HG03520 (cell line): ENCODE data around the gene CASP14.
"Not testable (repeated sequence)": the region's sequence is repeated elsewhere in the genome, so short reads cannot be mapped to it uniquely, and the experiment has no call there.

Experiments used
- ATAC-seq: cut with Tn5 transposase; IDR thresholded peaks from one replicate; pipeline ENCODE4 v1.9.1; 2021; ENCODE audit warnings: mild to moderate bottlenecking, moderate library complexity; ENCODE audit not compliant: unreplicated experiment

The CASP14 gene

DNA sequence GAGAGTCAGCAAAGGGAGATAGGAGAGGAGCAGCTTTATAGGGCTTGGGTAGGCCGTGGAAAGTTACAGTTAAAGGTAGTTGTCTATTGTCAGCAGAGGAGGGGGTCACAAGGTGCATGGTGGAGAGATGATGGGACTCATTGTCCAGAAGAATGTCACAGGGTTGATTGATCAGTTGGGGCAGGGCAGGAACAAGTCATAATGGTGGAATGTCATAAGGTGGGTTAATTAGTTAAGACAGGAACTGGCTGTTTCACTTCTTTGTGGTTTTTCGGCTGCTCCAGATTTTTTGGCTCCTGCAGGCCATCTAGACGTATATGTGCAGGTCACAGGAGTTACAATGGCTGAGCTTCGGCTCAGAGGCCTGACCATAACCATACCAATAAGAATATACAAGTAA, 21.1 kb downstream of the CASP14 start:
- ATAC-seq = not testable (repeated sequence)

GRCh38 chr19:15072930-15073647, 23.8 kb downstream of the CASP14 start:
- ATAC-seq = no peak

DNA sequence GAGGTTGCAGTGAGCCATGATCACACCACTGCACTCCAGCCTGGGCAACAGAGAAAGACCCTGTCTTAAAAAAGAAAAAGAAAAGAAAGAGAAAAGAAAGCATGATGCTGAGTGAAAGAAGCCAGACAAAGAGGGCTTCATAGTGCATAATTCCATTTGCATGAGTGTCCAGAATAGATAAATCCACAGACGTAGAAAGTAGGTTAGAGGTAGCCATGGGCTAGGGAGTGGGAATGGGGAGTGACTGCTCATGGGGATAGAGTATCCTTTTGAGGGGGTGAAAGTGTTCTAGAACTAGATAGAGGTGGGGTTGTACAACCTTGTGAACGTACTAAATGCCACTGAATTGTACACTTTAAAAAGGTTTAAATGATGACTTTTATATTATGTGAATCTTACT, 25.1 kb downstream of the CASP14 start:
- no peak for ATAC-seq

DNA sequence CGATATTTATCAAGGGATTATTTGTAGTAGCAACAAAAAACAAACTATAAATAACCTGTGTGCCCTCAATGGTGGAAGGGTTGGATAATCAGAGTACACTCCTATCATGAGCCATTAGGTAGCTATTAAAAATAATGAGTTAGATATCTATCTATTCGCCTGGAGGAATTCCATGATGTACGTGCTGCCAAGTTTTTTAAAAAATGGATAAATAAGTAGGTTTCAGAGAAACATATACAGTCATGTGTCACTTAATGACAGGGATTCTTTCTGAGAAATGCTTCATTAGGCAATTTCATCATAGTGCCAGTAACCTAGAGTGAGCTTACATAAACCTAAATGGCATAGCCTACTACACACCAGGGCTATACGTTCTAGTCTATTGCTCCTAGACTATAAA, 26.5 kb downstream of the CASP14 start:
- no peak for ATAC-seq

- ATAC-seq = not testable (repeated sequence)
These were observed 30.7 kb downstream of the CASP14 start for GRCh38 chr19:15080002-15080401.

GRCh38 chr19:15081911-15082310, 32.6 kb downstream of the CASP14 start, which contains the start of gene OR1I1:
Gene OR1I1 (plus strand): TSS chr19:15082211. CDS start chr19:15087066, 4,855 bp downstream.
- ATAC-seq = no peak

- ATAC-seq = no peak
These were observed 37.9 kb downstream of the CASP14 start for GRCh38 chr19:15087182-15087581.

- ATAC-seq = no peak
These were observed 42.9 kb downstream of the CASP14 start for GRCh38 chr19:15091918-15092753.

- no peak for ATAC-seq
These were observed 43.7 kb downstream of the CASP14 start for GRCh38 chr19:15093001-15093400.

DNA sequence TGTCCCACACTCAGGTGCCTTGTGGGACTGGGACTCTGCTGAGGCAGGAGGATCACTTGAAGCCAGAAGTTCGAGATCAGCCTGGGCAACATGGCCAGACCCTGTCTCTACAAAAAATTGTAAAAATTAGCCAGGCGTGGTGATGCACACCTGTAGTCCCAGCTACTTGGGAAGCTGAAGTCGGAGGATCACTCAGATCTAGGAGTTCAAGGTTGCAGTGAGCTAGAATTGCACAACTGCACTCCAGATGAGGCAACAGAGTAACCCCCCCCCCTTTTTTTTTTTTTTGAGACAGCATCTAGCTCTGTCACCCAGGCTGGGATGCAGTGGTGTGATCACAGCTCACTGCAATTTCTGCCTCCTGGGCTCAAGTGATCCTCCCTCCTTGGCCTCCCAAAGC, 46.9 kb downstream of the CASP14 start:
- no peak for ATAC-seq

DNA sequence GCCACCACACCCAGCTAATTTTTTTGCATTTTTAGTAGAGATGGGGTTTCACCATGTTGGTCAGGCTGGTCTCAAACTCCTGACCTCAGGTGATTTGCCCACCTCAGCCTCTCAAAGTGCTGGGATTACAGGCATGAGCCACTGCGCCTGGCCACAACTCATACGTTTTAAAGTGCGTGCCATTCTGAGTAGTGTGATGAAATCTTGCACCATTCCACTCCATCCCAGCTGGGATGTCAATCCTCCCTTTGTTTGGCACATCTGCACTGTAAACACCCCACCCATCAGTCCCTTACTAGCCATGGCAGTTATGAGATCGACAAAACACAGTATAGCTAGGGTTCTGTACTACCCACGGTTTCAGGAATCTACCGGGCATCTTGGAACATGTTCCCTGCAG, 48.7 kb downstream of the CASP14 start:
- not testable (repeated sequence) for ATAC-seq

DNA sequence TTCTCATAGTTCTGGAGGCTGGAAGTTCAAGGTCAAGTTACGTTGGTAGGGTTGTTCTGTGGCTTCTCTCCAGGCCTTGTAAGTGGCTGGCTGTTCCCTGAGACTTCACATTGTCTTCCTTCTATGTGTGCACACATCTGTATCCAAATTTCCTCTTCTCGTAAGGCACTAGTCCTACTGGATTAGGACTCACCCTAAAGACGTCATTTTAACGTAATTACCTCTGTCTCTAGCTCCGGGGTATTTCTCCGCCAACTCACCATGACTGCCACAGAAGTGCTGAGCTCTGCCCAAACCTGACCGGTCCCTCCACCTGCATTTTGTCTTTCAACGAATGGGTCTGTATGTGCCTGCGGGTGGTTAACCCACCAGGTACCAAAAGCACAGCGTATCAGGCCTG, 49.2 kb downstream of the CASP14 start:
- no peak for ATAC-seq

- no peak for ATAC-seq
These were observed 49.8 kb downstream of the CASP14 start for GRCh38 chr19:15099017-15099582.

DNA sequence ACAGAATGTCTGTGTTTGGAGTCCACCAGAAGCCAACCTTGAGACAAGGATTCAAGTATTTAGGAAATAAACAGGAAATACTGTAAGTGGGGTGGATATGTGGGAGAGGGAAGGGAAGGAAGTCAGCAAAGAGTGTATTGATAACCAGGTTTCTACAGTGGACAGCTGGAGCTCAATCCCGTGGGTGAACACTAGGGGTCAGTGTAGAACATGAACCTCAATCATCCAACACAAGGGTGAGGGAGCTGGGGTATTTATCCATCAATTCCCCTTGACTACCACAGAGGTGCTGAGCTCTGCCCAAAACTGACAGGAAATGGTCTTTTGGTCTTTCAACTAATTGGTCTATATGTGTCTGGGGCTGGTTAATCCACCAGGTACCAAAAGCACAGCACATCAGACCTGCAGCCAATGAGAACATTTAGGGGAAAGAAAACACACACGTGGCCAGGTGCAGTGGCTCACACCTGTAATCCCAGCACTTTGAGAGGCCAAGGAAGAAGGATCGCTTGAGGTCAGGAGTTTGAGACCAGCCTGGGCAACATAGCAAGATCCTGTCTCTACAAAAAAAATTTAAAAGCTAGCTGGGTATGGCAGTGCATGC, 52.3 kb downstream of the CASP14 start:
- no peak for ATAC-seq

GRCh38 chr19:15104003-15104402, 54.7 kb downstream of the CASP14 start:
- no peak for ATAC-seq

- no peak for ATAC-seq
These were observed 55.1 kb downstream of the CASP14 start for GRCh38 chr19:15104411-15104810.

GRCh38 chr19:15105044-15105443, 55.8 kb downstream of the CASP14 start:
- no peak for ATAC-seq

GRCh38 chr19:15107061-15108010, 58.1 kb downstream of the CASP14 start, which contains the start of gene SYDE1:
Gene SYDE1 (plus strand): TSS chr19:15107401. CDS start chr19:15107434, 33 bp downstream.
- ATAC-seq = no peak
